ENCODE results near the gene PSMD12.

GRCh38 chr17:67316781-67317180 is 49.6 kb downstream of the PSMD12 start:
- TF ChIP-seq EZH2 (IDR thresholded peaks at IDR 0.05) (no peak), POLR2AphosphoS5 (IDR thresholded peaks at IDR 0.05; ENCODE audit: borderline replicate concordance, low read depth, low read length) (no peak)

Measured in SK-N-MC (cell line).